Measurements from ENCODE around the gene MKX.

Gene MKX

GRCh38 chr10:27745732-27746396 lies at the start of gene MKX:
Gene MKX (minus strand): TSS chr10:27745819. CDS start chr10:27743415, 2,404 bp downstream.
- H3K9me3 Mint-ChIP-seq = no peaks in the 10 kb centered on the region
- peaks cover 18% of the 10 kb centered on the region for H3K4me1 Mint-ChIP-seq (ENCODE audit: low read depth)
- H3K4me3 Mint-ChIP-seq = peak within 1 kb of the TSS; percentile 55
- peaks cover 73% of the 10 kb centered on the region for H3K27me3 Mint-ChIP-seq (ENCODE audit: low read depth)
- H3K27ac Mint-ChIP-seq = peak within 1 kb of the TSS; percentile 6
- no peak for DNase-seq (ENCODE audit: low spot score)
- H3K36me3 Mint-ChIP-seq (ENCODE audit: low read depth) = no peaks in the 10 kb centered on the region

- H3K27me3 Mint-ChIP-seq (ENCODE audit: low read depth) = peaks cover 2% of the 10 kb centered on the region
- no peaks in the 10 kb centered on the region for H3K36me3 Mint-ChIP-seq (ENCODE audit: low read depth)
- H3K27ac Mint-ChIP-seq = no peak overlapping the region
- H3K9me3 Mint-ChIP-seq = no peaks in the 10 kb centered on the region
- no peak for DNase-seq (ENCODE audit: low spot score)
- H3K4me1 Mint-ChIP-seq (ENCODE audit: low read depth) = no peaks in the 10 kb centered on the region
- no peak overlapping the region for H3K4me3 Mint-ChIP-seq
These were observed 48.5 kb upstream of the MKX start for GRCh38 chr10:27794157-27794556.

- H3K36me3 Mint-ChIP-seq (ENCODE audit: low read depth) = no peaks in the 10 kb centered on the region
- H3K9me3 Mint-ChIP-seq = no peaks in the 10 kb centered on the region
- DNase-seq (ENCODE audit: low spot score) = no peak
- peaks cover 2% of the 10 kb centered on the region for H3K27me3 Mint-ChIP-seq (ENCODE audit: low read depth)
- H3K27ac Mint-ChIP-seq = no peak overlapping the region
- H3K4me1 Mint-ChIP-seq (ENCODE audit: low read depth) = no peaks in the 10 kb centered on the region
- no peak overlapping the region for H3K4me3 Mint-ChIP-seq
These were observed 46.6 kb upstream of the MKX start for GRCh38 chr10:27792216-27792615.

- Mint-ChIP-seq H3K4me3 (no peak overlapping the region), H3K36me3 (ENCODE audit: low read depth) (no peaks in the 10 kb centered on the region), H3K27ac (no peak overlapping the region), H3K27me3 (ENCODE audit: low read depth) (peaks cover 2% of the 10 kb centered on the region), H3K4me1 (ENCODE audit: low read depth) (no peaks in the 10 kb centered on the region), H3K9me3 (no peaks in the 10 kb centered on the region)
- DNase-seq (ENCODE audit: low spot score) = no peak
These were observed 38.7 kb upstream of the MKX start for GRCh38 chr10:27784272-27784671.

GRCh38 chr10:27783660-27784059 lies 38.0 kb upstream of the MKX start:
- H3K27ac Mint-ChIP-seq = no peak overlapping the region
- no peaks in the 10 kb centered on the region for H3K4me1 Mint-ChIP-seq (ENCODE audit: low read depth)
- DNase-seq (ENCODE audit: low spot score) = no peak
- no peak overlapping the region for H3K4me3 Mint-ChIP-seq
- no peaks in the 10 kb centered on the region for H3K36me3 Mint-ChIP-seq (ENCODE audit: low read depth)
- H3K9me3 Mint-ChIP-seq = no peaks in the 10 kb centered on the region
- peaks cover 2% of the 10 kb centered on the region for H3K27me3 Mint-ChIP-seq (ENCODE audit: low read depth)

- no peak overlapping the region for H3K27ac Mint-ChIP-seq
- no peaks in the 10 kb centered on the region for H3K36me3 Mint-ChIP-seq (ENCODE audit: low read depth)
- no peaks in the 10 kb centered on the region for H3K9me3 Mint-ChIP-seq
- no peaks in the 10 kb centered on the region for H3K4me1 Mint-ChIP-seq (ENCODE audit: low read depth)
- peaks cover 2% of the 10 kb centered on the region for H3K27me3 Mint-ChIP-seq (ENCODE audit: low read depth)
- no peak overlapping the region for H3K4me3 Mint-ChIP-seq
- no peak for DNase-seq (ENCODE audit: low spot score)
These were observed 33.9 kb upstream of the MKX start for GRCh38 chr10:27779462-27780015.

- Mint-ChIP-seq H3K4me3 (no peak overlapping the region), H3K9me3 (no peaks in the 10 kb centered on the region), H3K27me3 (ENCODE audit: low read depth) (peaks cover 14% of the 10 kb centered on the region), H3K27ac (no peak overlapping the region), H3K36me3 (ENCODE audit: low read depth) (no peaks in the 10 kb centered on the region), H3K4me1 (ENCODE audit: low read depth) (peaks cover 3% of the 10 kb centered on the region)
- DNase-seq (ENCODE audit: low spot score) = no peak
These were observed 29.2 kb upstream of the MKX start for GRCh38 chr10:27774831-27775230.

GRCh38 chr10:27771231-27771630 lies 25.6 kb upstream of the MKX start:
- DNase-seq (ENCODE audit: low spot score) = peak; percentile 24
- no peaks in the 10 kb centered on the region for H3K36me3 Mint-ChIP-seq (ENCODE audit: low read depth)
- peaks cover 22% of the 10 kb centered on the region for H3K27me3 Mint-ChIP-seq (ENCODE audit: low read depth)
- no peak overlapping the region for H3K27ac Mint-ChIP-seq
- no peaks in the 10 kb centered on the region for H3K9me3 Mint-ChIP-seq
- no peak overlapping the region for H3K4me3 Mint-ChIP-seq
- peaks cover 3% of the 10 kb centered on the region for H3K4me1 Mint-ChIP-seq (ENCODE audit: low read depth)

- H3K36me3 Mint-ChIP-seq (ENCODE audit: low read depth) = no peaks in the 10 kb centered on the region
- no peaks in the 10 kb centered on the region for H3K9me3 Mint-ChIP-seq
- peaks cover 3% of the 10 kb centered on the region for H3K4me1 Mint-ChIP-seq (ENCODE audit: low read depth)
- no peak for DNase-seq (ENCODE audit: low spot score)
- no peak overlapping the region for H3K27ac Mint-ChIP-seq
- H3K4me3 Mint-ChIP-seq = no peak overlapping the region
- peaks cover 26% of the 10 kb centered on the region for H3K27me3 Mint-ChIP-seq (ENCODE audit: low read depth)
These were observed 24.6 kb upstream of the MKX start for GRCh38 chr10:27770181-27770580.

- no peaks in the 10 kb centered on the region for H3K36me3 Mint-ChIP-seq (ENCODE audit: low read depth)
- no peak for DNase-seq (ENCODE audit: low spot score)
- no peaks in the 10 kb centered on the region for H3K4me1 Mint-ChIP-seq (ENCODE audit: low read depth)
- H3K27me3 Mint-ChIP-seq (ENCODE audit: low read depth) = peaks cover 21% of the 10 kb centered on the region
- no peak overlapping the region for H3K27ac Mint-ChIP-seq
- H3K9me3 Mint-ChIP-seq = no peaks in the 10 kb centered on the region
- no peak overlapping the region for H3K4me3 Mint-ChIP-seq
These were observed 15.2 kb upstream of the MKX start for GRCh38 chr10:27760867-27761266.

GRCh38 chr10:27759483-27760272 lies 14.1 kb upstream of the MKX start:
- no peak for DNase-seq (ENCODE audit: low spot score)
- Mint-ChIP-seq H3K9me3 (no peaks in the 10 kb centered on the region), H3K36me3 (ENCODE audit: low read depth) (no peaks in the 10 kb centered on the region), H3K27me3 (ENCODE audit: low read depth) (peaks cover 28% of the 10 kb centered on the region), H3K4me1 (ENCODE audit: low read depth) (no peaks in the 10 kb centered on the region), H3K27ac (no peak overlapping the region), H3K4me3 (no peak overlapping the region)

- Mint-ChIP-seq H3K4me1 (ENCODE audit: low read depth) (no peaks in the 10 kb centered on the region), H3K27ac (no peak overlapping the region), H3K36me3 (ENCODE audit: low read depth) (no peaks in the 10 kb centered on the region)
These were observed 7.1 kb upstream of the MKX start for GRCh38 chr10:27752673-27753237.

GRCh38 chr10:27748601-27749000 lies 3.0 kb upstream of the MKX start:
- H3K36me3 Mint-ChIP-seq (ENCODE audit: low read depth) = no peaks in the 10 kb centered on the region
- no peaks in the 10 kb centered on the region for H3K9me3 Mint-ChIP-seq
- no peak overlapping the region for H3K27ac Mint-ChIP-seq
- peaks cover 71% of the 10 kb centered on the region for H3K27me3 Mint-ChIP-seq (ENCODE audit: low read depth)
- peaks cover 15% of the 10 kb centered on the region for H3K4me1 Mint-ChIP-seq (ENCODE audit: low read depth)
- H3K4me3 Mint-ChIP-seq = no peak overlapping the region
- no peak for DNase-seq (ENCODE audit: low spot score)

More at GRCh38 chr10:27752673-27753237, 7.1 kb upstream of the MKX start:
- peaks cover 49% of the 10 kb centered on the region for H3K27me3 Mint-ChIP-seq (ENCODE audit: low read depth)
- no peak for DNase-seq (ENCODE audit: low spot score)
- H3K9me3 Mint-ChIP-seq = no peaks in the 10 kb centered on the region
- no peak overlapping the region for H3K4me3 Mint-ChIP-seq

- H3K27me3 Mint-ChIP-seq (ENCODE audit: low read depth) = peaks cover 71% of the 10 kb centered on the region
- H3K27ac Mint-ChIP-seq = no peak overlapping the region
- H3K36me3 Mint-ChIP-seq (ENCODE audit: low read depth) = no peaks in the 10 kb centered on the region
- H3K4me3 Mint-ChIP-seq = peak overlapping the region; percentile 9
- DNase-seq (ENCODE audit: low spot score) = no peak
- peaks cover 17% of the 10 kb centered on the region for H3K4me1 Mint-ChIP-seq (ENCODE audit: low read depth)
- H3K9me3 Mint-ChIP-seq = no peaks in the 10 kb centered on the region
These were observed 1.5 kb upstream of the MKX start for GRCh38 chr10:27747096-27747451.
